GM12873 (cell line): ENCODE measurements around the gene SERTM1.

Experiments
- CTCF ChIP-seq: IDR thresholded peaks from 2 replicates; pipeline ENCODE4 v1.5.1; 2012; ENCODE audit warnings: low read depth, mild to moderate bottlenecking, moderate library complexity, low read length, control low read depth; ENCODE audit not compliant: insufficient read depth; ENCODE audit errors: missing control alignments

The SERTM1 gene

GRCh38 chr13:36666477-36667229, 7.2 kb upstream of the SERTM1 start:
- no peak for TF ChIP-seq CTCF

- no peak for TF ChIP-seq CTCF
Measured at GRCh38 chr13:36668316-36668715, 5.5 kb upstream of the SERTM1 start.

GRCh38 chr13:36673352-36673751, 468 bp upstream of the SERTM1 start:
- TF ChIP-seq CTCF: no peak

- no peak for TF ChIP-seq CTCF
Measured at GRCh38 chr13:36674337-36675212, 755 bp downstream of the SERTM1 start.

GRCh38 chr13:36675213-36675536, 1.4 kb downstream of the SERTM1 start:
- no peak for TF ChIP-seq CTCF

- no peak for TF ChIP-seq CTCF
Measured at GRCh38 chr13:36680913-36681312, 7.1 kb downstream of the SERTM1 start.

GRCh38 chr13:36681894-36682624, 8.2 kb downstream of the SERTM1 start:
- no peak for TF ChIP-seq CTCF
